ENCODE results near the gene RRP36. TPM values are rescaled to one million over a fixed set of nuclear protein-coding genes. Genes with fewer than 3 reads are reported as not detected.

RRP36 gene
- polyA plus RNA-seq, 3 donors = 58.7 to 62.8 (median 60.7) TPM

- no peak for DNase-seq (ENCODE audit: low read depth in 3 of 3, low spot score in 2 of 3)
Measured at GRCh38 chr6:43005844-43006243, 15.6 kb upstream of the RRP36 start.

GRCh38 chr6:43006251-43006650 lies 15.2 kb upstream of the RRP36 start:
- no peak for DNase-seq (ENCODE audit: low read depth in 3 of 3, low spot score in 2 of 3)

GRCh38 chr6:43007126-43007525 lies 14.3 kb upstream of the RRP36 start:
- DNase-seq (ENCODE audit: low read depth in 3 of 3, low spot score in 2 of 3) = no peak

- no peak for DNase-seq (ENCODE audit: low read depth in 3 of 3, low spot score in 2 of 3)
Measured at GRCh38 chr6:43009124-43009523, 12.3 kb upstream of the RRP36 start.

GRCh38 chr6:43011207-43011606 lies 10.2 kb upstream of the RRP36 start:
- no peak for DNase-seq (ENCODE audit: low read depth in 3 of 3, low spot score in 2 of 3)

GRCh38 chr6:43012364-43012763 lies 9.1 kb upstream of the RRP36 start:
- DNase-seq (ENCODE audit: low read depth in 3 of 3, low spot score in 2 of 3) = no peak

- no peak for DNase-seq (ENCODE audit: low read depth in 3 of 3, low spot score in 2 of 3)
Measured at GRCh38 chr6:43013097-43013842, 8.2 kb upstream of the RRP36 start.

- peak; percentile 98 to 99 (median 99) for DNase-seq (ENCODE audit: low read depth in 3 of 3, low spot score in 2 of 3)
Measured at GRCh38 chr6:43013843-43014433, 7.5 kb upstream of the RRP36 start, which contains the start of the genes KLHDC3 and MEA1. TSS of gene KLHDC3 (plus strand) at chr6:43014249. CDS start at chr6:43017193, 2,944 bp downstream. TSS of gene MEA1 (minus strand) at chr6:43013946. CDS start at chr6:43013813, 133 bp downstream.

- no peak for DNase-seq (ENCODE audit: low read depth in 3 of 3, low spot score in 2 of 3)
Measured at GRCh38 chr6:43014434-43014909, 7.0 kb upstream of the RRP36 start.

- no peak for DNase-seq (ENCODE audit: low read depth in 3 of 3, low spot score in 2 of 3)
Measured at GRCh38 chr6:43016176-43016942, 5.1 kb upstream of the RRP36 start.

GRCh38 chr6:43016943-43017334 lies 4.5 kb upstream of the RRP36 start:
- DNase-seq (ENCODE audit: low read depth in 3 of 3, low spot score in 2 of 3) = no peak

- DNase-seq (ENCODE audit: low read depth in 3 of 3, low spot score in 2 of 3) = no peak
Measured at GRCh38 chr6:43019152-43019551, 2.3 kb upstream of the RRP36 start.

- no peak for DNase-seq (ENCODE audit: low read depth in 3 of 3, low spot score in 2 of 3)
Measured at GRCh38 chr6:43020052-43020705, 1.2 kb upstream of the RRP36 start.

GRCh38 chr6:43020847-43021246 lies 576 bp upstream of the RRP36 start:
- no peak for DNase-seq (ENCODE audit: low read depth in 3 of 3, low spot score in 2 of 3)

GRCh38 chr6:43024436-43024835 lies 3.0 kb downstream of the RRP36 start:
- no peak for DNase-seq (ENCODE audit: low read depth in 3 of 3, low spot score in 2 of 3)

GRCh38 chr6:43026365-43026764 lies 4.9 kb downstream of the RRP36 start:
- DNase-seq (ENCODE audit: low read depth in 3 of 3, low spot score in 2 of 3) = no peak

- DNase-seq (ENCODE audit: low read depth in 3 of 3, low spot score in 2 of 3) = no peak
Measured at GRCh38 chr6:43029120-43029519, 7.7 kb downstream of the RRP36 start.

- DNase-seq (ENCODE audit: low read depth in 3 of 3, low spot score in 2 of 3) = no peak
Measured at GRCh38 chr6:43032326-43032725, 10.9 kb downstream of the RRP36 start.

GRCh38 chr6:43033496-43034189 lies 12.2 kb downstream of the RRP36 start:
- no peak for DNase-seq (ENCODE audit: low read depth in 3 of 3, low spot score in 2 of 3)

- no peak for DNase-seq (ENCODE audit: low read depth in 3 of 3, low spot score in 2 of 3)
Measured at GRCh38 chr6:43034190-43034525, 12.7 kb downstream of the RRP36 start.
